HUES48 (cell line): ENCODE data around the gene MAP2K3.
"Not testable (repeated sequence)": the region's sequence is repeated elsewhere in the genome, so short reads cannot be mapped to it uniquely, and the experiment has no call there.

Experiments
- H3K27ac ChIP-seq: one replicate; pipeline ENCODE4 v1.7.0; 2013; ENCODE audit warnings: low read depth, low read length, inconsistent platforms
- H3K27me3 ChIP-seq: 2 replicates; pipeline ENCODE4 v1.6.1; 2013; ENCODE audit warnings: mild to moderate bottlenecking, low read length; ENCODE audit not compliant: control insufficient read depth, insufficient read depth
- H3K36me3 ChIP-seq: 2 replicates; pipeline ENCODE4 v1.6.1; 2013; ENCODE audit warnings: low read length; ENCODE audit not compliant: control insufficient read depth, insufficient read depth
- H3K4me1 ChIP-seq: 2 replicates; pipeline ENCODE4 v1.6.1; 2013; ENCODE audit warnings: mild to moderate bottlenecking, low read length; ENCODE audit not compliant: control insufficient read depth, insufficient read depth
- H3K4me3 ChIP-seq: 2 replicates; pipeline ENCODE4 v1.5.1; 2013; ENCODE audit warnings: mild to moderate bottlenecking, low read depth, low read length
- H3K9ac ChIP-seq: 2 replicates; pipeline ENCODE4 v1.6.1; 2013; ENCODE audit warnings: mild to moderate bottlenecking, low read depth, low read length, moderate library complexity
- H3K9me3 ChIP-seq: 2 replicates; pipeline ENCODE4 v1.6.1; 2013; ENCODE audit warnings: low read length; ENCODE audit not compliant: control insufficient read depth, insufficient read depth

MAP2K3 gene

GRCh38 chr17:21327921-21328320 lies 43.4 kb downstream of the MAP2K3 start:
- H3K27ac ChIP-seq, H3K4me3 ChIP-seq, H3K9ac ChIP-seq, H3K36me3 ChIP-seq, H3K4me1 ChIP-seq, H3K27me3 ChIP-seq: not testable (repeated sequence)
- peaks cover 11% of the 10 kb centered on the region for H3K9me3 ChIP-seq

GRCh38 chr17:21328778-21329177 lies 44.3 kb downstream of the MAP2K3 start:
- not testable (repeated sequence) for H3K27ac ChIP-seq, H3K36me3 ChIP-seq, H3K4me1 ChIP-seq, H3K9ac ChIP-seq, H3K27me3 ChIP-seq, H3K4me3 ChIP-seq
- H3K9me3 ChIP-seq = peaks cover 11% of the 10 kb centered on the region

GRCh38 chr17:21330436-21331160 lies 46.1 kb downstream of the MAP2K3 start:
- no peak overlapping the region for H3K27ac ChIP-seq
- no peaks in the 10 kb centered on the region for H3K4me1 ChIP-seq
- no peak overlapping the region for H3K9ac ChIP-seq
- H3K27me3 ChIP-seq = no peaks in the 10 kb centered on the region
- no peaks in the 10 kb centered on the region for H3K36me3 ChIP-seq
- no peak overlapping the region for H3K4me3 ChIP-seq
- H3K9me3 ChIP-seq = peaks cover 11% of the 10 kb centered on the region

GRCh38 chr17:21336541-21337294 lies 52.2 kb downstream of the MAP2K3 start:
- not testable (repeated sequence) for H3K4me3 ChIP-seq, H3K4me1 ChIP-seq, H3K9ac ChIP-seq, H3K36me3 ChIP-seq, H3K9me3 ChIP-seq, H3K27ac ChIP-seq, H3K27me3 ChIP-seq

GRCh38 chr17:21337981-21338625 lies 53.6 kb downstream of the MAP2K3 start:
- not testable (repeated sequence) for H3K27ac ChIP-seq, H3K9me3 ChIP-seq, H3K27me3 ChIP-seq, H3K9ac ChIP-seq, H3K4me1 ChIP-seq, H3K4me3 ChIP-seq, H3K36me3 ChIP-seq

GRCh38 chr17:21339011-21339410 lies 54.5 kb downstream of the MAP2K3 start:
- Histone ChIP-seq H3K27me3 (no peaks in the 10 kb centered on the region), H3K27ac (no peak overlapping the region), H3K9ac (no peak overlapping the region), H3K4me1 (no peaks in the 10 kb centered on the region), H3K9me3 (no peaks in the 10 kb centered on the region; the same call in 1 of the 2 replicates), H3K36me3 (no peaks in the 10 kb centered on the region), H3K4me3 (no peak overlapping the region)

GRCh38 chr17:21339571-21339970 lies 55.1 kb downstream of the MAP2K3 start:
- H3K9ac ChIP-seq, H3K9me3 ChIP-seq, H3K36me3 ChIP-seq, H3K4me1 ChIP-seq, H3K27me3 ChIP-seq, H3K4me3 ChIP-seq, H3K27ac ChIP-seq: not testable (repeated sequence)

- not testable (repeated sequence) for H3K27ac ChIP-seq, H3K9ac ChIP-seq, H3K4me3 ChIP-seq, H3K9me3 ChIP-seq, H3K27me3 ChIP-seq, H3K4me1 ChIP-seq, H3K36me3 ChIP-seq
These were observed 55.9 kb downstream of the MAP2K3 start for GRCh38 chr17:21340407-21340806.

- not testable (repeated sequence) for H3K36me3 ChIP-seq, H3K27me3 ChIP-seq, H3K27ac ChIP-seq, H3K4me3 ChIP-seq, H3K4me1 ChIP-seq, H3K9ac ChIP-seq, H3K9me3 ChIP-seq
These were observed 56.8 kb downstream of the MAP2K3 start for GRCh38 chr17:21341279-21341678.

GRCh38 chr17:21341925-21342540 lies 57.5 kb downstream of the MAP2K3 start:
- H3K36me3 ChIP-seq, H3K4me3 ChIP-seq, H3K9me3 ChIP-seq, H3K27me3 ChIP-seq, H3K9ac ChIP-seq, H3K4me1 ChIP-seq, H3K27ac ChIP-seq: not testable (repeated sequence)
